ENCODE measurements around the gene AIM2. TPM values are rescaled to one million over a fixed set of nuclear protein-coding genes. Genes with fewer than 3 reads are reported as not detected.

AIM2 gene
- total and polyA plus RNA-seq, 10 of the 15 experiments (the other 5 are each of a cell fraction or from before 2014, with no cell fraction given): 7.9 to 35.7 (median 12.8) TPM

GRCh38 chr1:159015440-159015909 lies 61.1 kb downstream of the AIM2 start (continued):
- TF ChIP-seq, protein P1, sequence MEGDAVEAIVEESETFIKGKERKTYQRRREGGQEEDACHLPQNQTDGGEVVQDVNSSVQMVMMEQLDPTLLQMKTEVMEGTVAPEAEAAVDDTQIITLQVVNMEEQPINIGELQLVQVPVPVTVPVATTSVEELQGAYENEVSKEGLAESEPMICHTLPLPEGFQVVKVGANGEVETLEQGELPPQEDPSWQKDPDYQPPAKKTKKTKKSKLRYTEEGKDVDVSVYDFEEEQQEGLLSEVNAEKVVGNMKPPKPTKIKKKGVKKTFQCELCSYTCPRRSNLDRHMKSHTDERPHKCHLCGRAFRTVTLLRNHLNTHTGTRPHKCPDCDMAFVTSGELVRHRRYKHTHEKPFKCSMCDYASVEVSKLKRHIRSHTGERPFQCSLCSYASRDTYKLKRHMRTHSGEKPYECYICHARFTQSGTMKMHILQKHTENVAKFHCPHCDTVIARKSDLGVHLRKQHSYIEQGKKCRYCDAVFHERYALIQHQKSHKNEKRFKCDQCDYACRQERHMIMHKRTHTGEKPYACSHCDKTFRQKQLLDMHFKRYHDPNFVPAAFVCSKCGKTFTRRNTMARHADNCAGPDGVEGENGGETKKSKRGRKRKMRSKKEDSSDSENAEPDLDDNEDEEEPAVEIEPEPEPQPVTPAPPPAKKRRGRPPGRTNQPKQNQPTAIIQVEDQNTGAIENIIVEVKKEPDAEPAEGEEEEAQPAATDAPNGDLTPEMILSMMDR (IDR thresholded peaks at IDR 0.05 in 2 of 3, conservative IDR thresholded peaks at IDR 0.05 in 1 of 3; ENCODE audit: control insufficient read depth in 2 of 3, extremely low read depth in 1 of 3, insufficient read depth in 1 of 3, low read depth in 3 of 3, low read length in 3 of 3): no peak
- TF ChIP-seq KAT2A (conservative IDR thresholded peaks at IDR 0.05; ENCODE audit: control insufficient read depth, low read depth, low read length) (no peak), IKZF1 (conservative IDR thresholded peaks at IDR 0.05) (peak; percentile 69), DPF2 (IDR thresholded peaks at IDR 0.05) (0 out of 2 replicates have a peak, but pooled peaks have one; percentile 56), ZNF24 (IDR thresholded peaks at IDR 0.05) (no peak), TCF7 (IDR thresholded peaks at IDR 0.05; ENCODE audit: borderline replicate concordance) (no peak)
- TF ChIP-seq, protein P2, sequence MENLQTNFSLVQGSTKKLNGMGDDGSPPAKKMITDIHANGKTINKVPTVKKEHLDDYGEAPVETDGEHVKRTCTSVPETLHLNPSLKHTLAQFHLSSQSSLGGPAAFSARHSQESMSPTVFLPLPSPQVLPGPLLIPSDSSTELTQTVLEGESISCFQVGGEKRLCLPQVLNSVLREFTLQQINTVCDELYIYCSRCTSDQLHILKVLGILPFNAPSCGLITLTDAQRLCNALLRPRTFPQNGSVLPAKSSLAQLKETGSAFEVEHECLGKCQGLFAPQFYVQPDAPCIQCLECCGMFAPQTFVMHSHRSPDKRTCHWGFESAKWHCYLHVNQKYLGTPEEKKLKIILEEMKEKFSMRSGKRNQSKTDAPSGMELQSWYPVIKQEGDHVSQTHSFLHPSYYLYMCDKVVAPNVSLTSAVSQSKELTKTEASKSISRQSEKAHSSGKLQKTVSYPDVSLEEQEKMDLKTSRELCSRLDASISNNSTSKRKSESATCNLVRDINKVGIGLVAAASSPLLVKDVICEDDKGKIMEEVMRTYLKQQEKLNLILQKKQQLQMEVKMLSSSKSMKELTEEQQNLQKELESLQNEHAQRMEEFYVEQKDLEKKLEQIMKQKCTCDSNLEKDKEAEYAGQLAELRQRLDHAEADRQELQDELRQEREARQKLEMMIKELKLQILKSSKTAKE (IDR thresholded peaks at IDR 0.05; ENCODE audit: low read depth, poor library complexity, severe bottlenecking): peak; percentile 35

GRCh38 chr1:159014851-159015250 lies 61.7 kb downstream of the AIM2 start:
- 13% methylated on average over 3 of the region's 3 CpGs for WGBS (ENCODE audit: insufficient coverage, insufficient replicate concordance, low lambda C conversion rate, missing lambda C conversion rate)
- no peaks in the 10 kb centered on the region for H4K20me1 ChIP-seq (ENCODE audit: control insufficient read depth, insufficient read depth)
- no peaks in the 10 kb centered on the region for H3K27me3 ChIP-seq (replicated peaks in 1 of 2; ENCODE audit: control insufficient read depth in 2 of 2, insufficient read depth in 2 of 2, low read length in 1 of 2)
- peak overlapping the region; percentile 76 for H3K4me3 ChIP-seq
- TSS peak; percentile 87 for BruUV-seq (replicated peaks)
- peak overlapping the region; percentile 99 for H3K9ac ChIP-seq (ENCODE audit: control insufficient read depth, insufficient read depth, low read length)
- no peak overlapping the region for H2AFZ ChIP-seq (ENCODE audit: control insufficient read depth, low read depth, low read length)
- POLR2A ChIA-PET: interaction anchor here (1.3 to 4.5 kb wide), 4 partner anchors 53 to 62 kb away, joined by 4 to 18 read pairs (median 8); partner anchors contain the start of gene AIM2
- RAD21 ChIA-PET (ENCODE audit: unreplicated experiment): interaction anchor here (1.5 to 1.9 kb wide), 2 partner anchors 53 to 62 kb away, joined by 6 read pairs; partner anchors contain the start of gene AIM2
- peak overlapping the region; percentile 98 for H3K4me2 ChIP-seq (ENCODE audit: control insufficient read depth, insufficient read depth)
- in situ Hi-C loops (cut with MboI): loop anchor here (5.0 kb wide), 1 partner anchor 37 kb away; no protein-coding TSS in a partner anchor
- intact Hi-C loops (cut with micrococcal nuclease; ENCODE audit: unreplicated experiment): no loop called here
- H3K4me1 ChIP-seq (ENCODE audit: control insufficient read depth, insufficient read depth, low read length): peaks cover 7% of the 10 kb centered on the region
- peaks cover 4 to 40% of the 10 kb centered on the region in 2 experiments; a peak in 3 of 4 replicates for H3K36me3 ChIP-seq (ENCODE audit: control insufficient read depth in 2 of 2, insufficient read depth in 2 of 2, low read length in 1 of 2)
- DNase-seq (ENCODE audit: low read depth, low spot score): no peak
- CTCF ChIA-PET: interaction anchor here (1.3 to 7.4 kb wide), 3 partner anchors 15 to 62 kb away, joined by 3 to 37 read pairs (median 4); partner anchors contain the start of gene AIM2
- peak; percentile 7; the same call in 1 of the 3 replicates for ATAC-seq
- SMC1A ChIA-PET (ENCODE audit: uncharacterized antibody, unreplicated experiment): interaction anchor here (0.9 to 2.7 kb wide), 6 partner anchors 25 to 73 kb away, joined by 3 to 18 read pairs (median 4); partner anchors contain the start of gene AIM2
- H3K9me3 ChIP-seq (replicated peaks; ENCODE audit: control insufficient read depth, insufficient read depth, low read length): no peaks in the 10 kb centered on the region
- H3K27ac ChIP-seq (ENCODE audit: control insufficient read depth, insufficient read depth): peak overlapping the region; percentile 100
- no peak for FAIRE-seq
- H3K79me2 ChIP-seq (ENCODE audit: control insufficient read depth, insufficient read depth, low read length): peaks cover 95% of the 10 kb centered on the region
- no peak for TF ChIP-seq ZBTB40 (IDR thresholded peaks at IDR 0.05; ENCODE audit: borderline replicate concordance)
- TF ChIP-seq, protein P3, sequence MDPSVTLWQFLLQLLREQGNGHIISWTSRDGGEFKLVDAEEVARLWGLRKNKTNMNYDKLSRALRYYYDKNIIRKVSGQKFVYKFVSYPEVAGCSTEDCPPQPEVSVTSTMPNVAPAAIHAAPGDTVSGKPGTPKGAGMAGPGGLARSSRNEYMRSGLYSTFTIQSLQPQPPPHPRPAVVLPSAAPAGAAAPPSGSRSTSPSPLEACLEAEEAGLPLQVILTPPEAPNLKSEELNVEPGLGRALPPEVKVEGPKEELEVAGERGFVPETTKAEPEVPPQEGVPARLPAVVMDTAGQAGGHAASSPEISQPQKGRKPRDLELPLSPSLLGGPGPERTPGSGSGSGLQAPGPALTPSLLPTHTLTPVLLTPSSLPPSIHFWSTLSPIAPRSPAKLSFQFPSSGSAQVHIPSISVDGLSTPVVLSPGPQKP (IDR thresholded peaks at IDR 0.05; ENCODE audit: low read depth, low read length): no peak
- TF ChIP-seq RAD21 (IDR thresholded peaks at IDR 0.05; ENCODE audit: insufficient read depth, low read depth, low read length): no peak
- TF ChIP-seq, protein P4, sequence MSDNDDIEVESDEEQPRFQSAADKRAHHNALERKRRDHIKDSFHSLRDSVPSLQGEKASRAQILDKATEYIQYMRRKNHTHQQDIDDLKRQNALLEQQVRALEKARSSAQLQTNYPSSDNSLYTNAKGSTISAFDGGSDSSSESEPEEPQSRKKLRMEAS (IDR thresholded peaks at IDR 0.05; ENCODE audit: low read depth, low read length): no peak
- TF ChIP-seq SP1 (IDR thresholded peaks at IDR 0.05; ENCODE audit: low read depth, low read length): no peak

Data from GM12878 (cell line).